Measurements from ENCODE around the gene CDKN2B. TPM values are rescaled to one million over a fixed set of nuclear protein-coding genes. Genes with fewer than 3 reads are reported as not detected.

CDKN2B gene
- total RNA-seq, 2 donors from 2014 or later = 2.5 to 3.9 TPM

- DNase-seq (ENCODE audit: low spot score) = no peak
- Histone ChIP-seq H3K27ac (no peak overlapping the region), H3K9me3 (no peaks in the 10 kb centered on the region), H3K4me1 (peaks cover 0 to 18% of the 10 kb centered on the region in 2 donors), H3K36me3 (no peaks in the 10 kb centered on the region), H3K4me3 (no peak overlapping the region), H3K27me3 (peaks cover 0 to 34% of the 10 kb centered on the region in 2 donors)
- TF ChIP-seq CTCF (IDR thresholded peaks at IDR 0.05) = no peak
These were observed 17.8 kb downstream of the CDKN2B start for GRCh38 chr9:21991072-21991959.

GRCh38 chr9:21989440-21990189 is 19.5 kb downstream of the CDKN2B start:
- Histone ChIP-seq H3K36me3 (no peaks in the 10 kb centered on the region), H3K27me3 (peaks cover 0 to 39% of the 10 kb centered on the region in 2 donors), H3K27ac (no peak overlapping the region), H3K4me3 (no peak overlapping the region), H3K9me3 (no peaks in the 10 kb centered on the region), H3K4me1 (peaks cover 0 to 7% of the 10 kb centered on the region in 2 donors)
- TF ChIP-seq CTCF (IDR thresholded peaks at IDR 0.05) = no peak
- no peak for DNase-seq (ENCODE audit: low spot score)

- H3K4me1 ChIP-seq = no peaks in the 10 kb centered on the region
- no peak for TF ChIP-seq CTCF (IDR thresholded peaks at IDR 0.05)
- no peak overlapping the region for H3K27ac ChIP-seq
- no peak overlapping the region for H3K4me3 ChIP-seq
- H3K27me3 ChIP-seq = peaks cover 0 to 39% of the 10 kb centered on the region in 2 donors
- no peak for DNase-seq (ENCODE audit: low spot score)
- H3K36me3 ChIP-seq = no peaks in the 10 kb centered on the region
- H3K9me3 ChIP-seq = no peaks in the 10 kb centered on the region
These were observed 20.8 kb downstream of the CDKN2B start for GRCh38 chr9:21988056-21988990.

- Histone ChIP-seq H3K27ac (no peak overlapping the region), H3K27me3 (peaks cover 0 to 25% of the 10 kb centered on the region in 2 donors), H3K4me3 (no peak overlapping the region), H3K4me1 (no peaks in the 10 kb centered on the region), H3K9me3 (no peaks in the 10 kb centered on the region), H3K36me3 (no peaks in the 10 kb centered on the region)
- no peak for DNase-seq (ENCODE audit: low spot score)
- no peak for TF ChIP-seq CTCF (IDR thresholded peaks at IDR 0.05)
These were observed 23.0 kb downstream of the CDKN2B start for GRCh38 chr9:21985964-21986667.

GRCh38 chr9:21984101-21984500 is 25.0 kb downstream of the CDKN2B start:
- no peak for DNase-seq (ENCODE audit: low spot score)
- peaks cover 0 to 13% of the 10 kb centered on the region in 2 donors for H3K27me3 ChIP-seq
- no peaks in the 10 kb centered on the region for H3K4me1 ChIP-seq
- no peak for TF ChIP-seq CTCF (IDR thresholded peaks at IDR 0.05)
- H3K36me3 ChIP-seq = no peaks in the 10 kb centered on the region
- H3K27ac ChIP-seq = no peak overlapping the region
- H3K9me3 ChIP-seq = no peaks in the 10 kb centered on the region
- H3K4me3 ChIP-seq = no peak overlapping the region

Data from right atrium auricular region (tissue), 2 donors.